Kidney (tissue), 14 donors: Measurements from ENCODE around the gene AUTS2. TPM values are rescaled to one million over a fixed set of nuclear protein-coding genes. Genes with fewer than 3 reads are reported as not detected.

Source experiments
- DNase-seq, 5 donors: peaks; one replicate each; pipeline ENCODE4 v3.0.0-alpha.2; 2013 to 2020
- FAIRE-seq: peaks from 2 replicates; lab custom pipeline; 2012; peaks lifted over from hg19 to GRCh38; lab: Jason Lieb, UNC
- H3K27ac ChIP-seq, 2 donors: one replicate each; pipeline ENCODE4 v1.7.0; 2013; ENCODE audit warnings: low read depth in 2 of 2, low read length in 2 of 2, inconsistent platforms in 1 of 2
- H3K27me3 ChIP-seq: one replicate; pipeline ENCODE4 v1.7.1; 2013; ENCODE audit warnings: low read length, inconsistent platforms; ENCODE audit not compliant: control insufficient read depth, insufficient read depth
- H3K36me3 ChIP-seq, 3 donors: one replicate each; pipeline versions ENCODE4 v1.7.0 to v1.7.1; 2013; ENCODE audit warnings: low read length in 3 of 3, control low read depth in 1 of 3, inconsistent platforms in 1 of 3; ENCODE audit not compliant: insufficient read depth in 3 of 3, control insufficient read depth in 2 of 3
- H3K4me1 ChIP-seq, 3 donors: one replicate each; pipeline versions ENCODE4 v1.7.0 to v1.7.1; 2013; ENCODE audit warnings: low read length in 3 of 3, inconsistent platforms in 1 of 3, low read depth in 1 of 3; ENCODE audit not compliant: control insufficient read depth in 2 of 3, insufficient read depth in 2 of 3
- H3K4me3 ChIP-seq, 3 donors: one replicate each; pipeline versions ENCODE4 v1.7.0 to v1.8.1; 2013; ENCODE audit warnings: low read length in 3 of 3, control low read depth in 1 of 3, inconsistent platforms in 1 of 3
- H3K9ac ChIP-seq, 3 donors: one replicate each; pipeline versions ENCODE4 v1.7.0 to v1.7.1; 2013; ENCODE audit warnings: low read length in 3 of 3, control low read depth in 1 of 3, inconsistent platforms in 1 of 3
- H3K9me3 ChIP-seq, 3 donors: one replicate each; pipeline versions ENCODE4 v1.7.0 to v1.7.1; 2013; ENCODE audit warnings: low read length in 3 of 3, control low read depth in 1 of 3, inconsistent platforms in 1 of 3; ENCODE audit not compliant: control insufficient read depth in 2 of 3, insufficient read depth in 1 of 3
- intact Hi-C: fragments of 100-400 bp; cut with DNase I; formaldehyde crosslinking; loops from one replicate; pipeline ENCODE4 v1.11.1; 2022
- polyA plus RNA-seq: library from polyadenylated mRNA; stranded (reverse); fragments of 350-450 nt; fragmentation: Illumina TruSeq; extraction: RNeasy Lipid Tissue Mini Kit (QIAGEN cat#74804); gene quantifications from one replicate; pipeline ENCODE4 v1.2.3, GENCODE V29; 2014; ENCODE audit warnings: low read depth, low replicate concordance; ENCODE audit not compliant: insufficient read depth
- total RNA-seq: library from RNA; stranded (reverse); fragmentation: NEBNext Ultra II Directional; extraction: Animal tissue kit (Norgen Biotek cat#: 25700); gene quantifications from one replicate; pipeline ENCODE4 v1.2.1, GENCODE V29; 2021
- TF ChIP-seq, protein P1 (sequence below): IDR thresholded peaks from 3 replicates; pipeline ENCODE4 v1.5.1; 2012; ENCODE audit warnings: mild to moderate bottlenecking, moderate library complexity, borderline replicate concordance; ENCODE audit not compliant: insufficient read depth; ENCODE audit errors: extremely low read depth
- donor health status: control.
- donor health status: control.
- donor health status: control.
- donor health status: control.
- donor health status: control.
- donor health status: DM: yes; HTN: yes; CAD: no.
- donor health status: Normal renal cell carcinoma (clear cell type).

AUTS2 gene
- total and polyA plus RNA-seq, 2 donors from 2014 or later, result 5.2 to 33.8 TPM

GRCh38 chr7:69620063-69620462 is 21.8 kb downstream of the AUTS2 start:
- FAIRE-seq, result no peak
- H3K4me3 ChIP-seq, result no peak overlapping the region
- H3K9ac ChIP-seq, result no peak overlapping the region
- intact Hi-C loops, result no loop called here
- DNase-seq, result peak in 2 of 5 donors; percentile 77 to 87
- TF ChIP-seq, protein P1, sequence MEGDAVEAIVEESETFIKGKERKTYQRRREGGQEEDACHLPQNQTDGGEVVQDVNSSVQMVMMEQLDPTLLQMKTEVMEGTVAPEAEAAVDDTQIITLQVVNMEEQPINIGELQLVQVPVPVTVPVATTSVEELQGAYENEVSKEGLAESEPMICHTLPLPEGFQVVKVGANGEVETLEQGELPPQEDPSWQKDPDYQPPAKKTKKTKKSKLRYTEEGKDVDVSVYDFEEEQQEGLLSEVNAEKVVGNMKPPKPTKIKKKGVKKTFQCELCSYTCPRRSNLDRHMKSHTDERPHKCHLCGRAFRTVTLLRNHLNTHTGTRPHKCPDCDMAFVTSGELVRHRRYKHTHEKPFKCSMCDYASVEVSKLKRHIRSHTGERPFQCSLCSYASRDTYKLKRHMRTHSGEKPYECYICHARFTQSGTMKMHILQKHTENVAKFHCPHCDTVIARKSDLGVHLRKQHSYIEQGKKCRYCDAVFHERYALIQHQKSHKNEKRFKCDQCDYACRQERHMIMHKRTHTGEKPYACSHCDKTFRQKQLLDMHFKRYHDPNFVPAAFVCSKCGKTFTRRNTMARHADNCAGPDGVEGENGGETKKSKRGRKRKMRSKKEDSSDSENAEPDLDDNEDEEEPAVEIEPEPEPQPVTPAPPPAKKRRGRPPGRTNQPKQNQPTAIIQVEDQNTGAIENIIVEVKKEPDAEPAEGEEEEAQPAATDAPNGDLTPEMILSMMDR, result no peak
- no peak overlapping the region for H3K27ac ChIP-seq
- no peaks in the 10 kb centered on the region for H3K36me3 ChIP-seq
- H3K27me3 ChIP-seq, result no peaks in the 10 kb centered on the region
- no peaks in the 10 kb centered on the region for H3K4me1 ChIP-seq
- H3K9me3 ChIP-seq, result no peaks in the 10 kb centered on the region

GRCh38 chr7:69620650-69621049 is 22.4 kb downstream of the AUTS2 start:
- no peaks in the 10 kb centered on the region for H3K9me3 ChIP-seq
- intact Hi-C loops, result no loop called here
- TF ChIP-seq, protein P1, result no peak
- no peaks in the 10 kb centered on the region for H3K4me1 ChIP-seq
- H3K27ac ChIP-seq, result no peak overlapping the region
- no peaks in the 10 kb centered on the region for H3K36me3 ChIP-seq
- no peaks in the 10 kb centered on the region for H3K27me3 ChIP-seq
- DNase-seq (no peak), FAIRE-seq (no peak)
- no peak overlapping the region for H3K4me3 ChIP-seq
- no peak overlapping the region for H3K9ac ChIP-seq

DNA sequence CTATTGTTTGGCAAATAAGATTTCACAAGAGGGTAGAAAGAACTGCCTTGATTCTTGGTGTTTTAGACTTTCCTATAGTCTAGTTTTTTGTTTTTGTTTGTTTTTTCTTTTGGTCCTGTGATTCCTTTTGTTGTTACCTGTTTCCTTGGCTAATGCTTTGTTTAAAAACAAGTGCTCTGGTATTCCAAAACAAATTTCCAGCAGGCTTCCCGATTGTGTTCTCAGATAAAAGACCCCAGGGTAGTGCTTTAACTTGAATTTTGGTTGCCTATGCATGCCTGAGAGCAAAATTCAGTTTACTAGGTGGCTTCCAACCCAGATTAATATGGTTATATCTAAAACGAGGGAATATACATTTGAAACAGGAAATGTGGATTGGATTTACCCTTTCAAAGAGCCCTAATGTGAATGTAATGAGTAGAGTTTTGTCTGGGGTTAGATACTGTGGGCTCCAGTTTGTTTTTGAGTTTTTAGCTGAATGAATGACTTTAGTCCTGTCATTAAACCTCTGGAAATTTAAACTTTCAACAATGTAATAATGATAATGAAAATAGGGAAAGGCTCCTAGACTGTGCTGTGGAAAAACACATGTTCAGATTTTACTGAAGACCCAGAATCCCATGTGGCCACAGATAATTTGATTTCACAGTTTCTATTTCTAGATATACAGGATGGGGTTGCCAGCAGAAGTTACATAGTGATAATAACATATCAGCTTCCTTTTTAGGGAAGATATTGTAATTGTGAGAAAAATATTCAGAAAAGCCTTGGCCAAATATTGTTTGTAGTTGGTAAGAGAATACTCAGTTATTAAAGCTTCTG is 23.9 kb downstream of the AUTS2 start:
- FAIRE-seq, result no peak
- intact Hi-C loops, result no loop called here
- Histone ChIP-seq H3K4me1 (no peaks in the 10 kb centered on the region), H3K9me3 (no peaks in the 10 kb centered on the region), H3K9ac (no peak overlapping the region), H3K27ac (no peak overlapping the region), H3K36me3 (no peaks in the 10 kb centered on the region), H3K4me3 (no peak overlapping the region), H3K27me3 (no peaks in the 10 kb centered on the region)
- TF ChIP-seq, protein P1, result no peak
- DNase-seq, result no peak
